HG03095 (cell line): Measurements from ENCODE around the gene LINGO1.

Source experiments
- ATAC-seq: cut with Tn5 transposase; IDR thresholded peaks from one replicate; pipeline ENCODE4 v1.9.1; 2021; ENCODE audit warnings: moderate library complexity; ENCODE audit not compliant: unreplicated experiment

LINGO1 gene

GRCh38 chr15:77597804-77598453, 34.8 kb downstream of the LINGO1 start:
- ATAC-seq, result no peak

- ATAC-seq, result no peak
Measured at GRCh38 chr15:77596821-77597803, 35.6 kb downstream of the LINGO1 start.

- no peak for ATAC-seq
Measured at GRCh38 chr15:77595231-77595630, 37.5 kb downstream of the LINGO1 start.

GRCh38 chr15:77592758-77593157, 40.0 kb downstream of the LINGO1 start:
- no peak for ATAC-seq

- ATAC-seq, result no peak
Measured at GRCh38 chr15:77591968-77592613, 40.6 kb downstream of the LINGO1 start.

- no peak for ATAC-seq
Measured at GRCh38 chr15:77589839-77590238, 42.9 kb downstream of the LINGO1 start.

- ATAC-seq, result no peak
Measured at GRCh38 chr15:77588126-77588525, 44.6 kb downstream of the LINGO1 start.

GRCh38 chr15:77584691-77585090, 48.0 kb downstream of the LINGO1 start:
- ATAC-seq, result no peak

- no peak for ATAC-seq
Measured at GRCh38 chr15:77584201-77584600, 48.5 kb downstream of the LINGO1 start.

- ATAC-seq, result no peak
Measured at GRCh38 chr15:77582763-77583162, 49.9 kb downstream of the LINGO1 start.

- no peak for ATAC-seq
Measured at GRCh38 chr15:77581896-77582569, 50.7 kb downstream of the LINGO1 start.

- no peak for ATAC-seq
Measured at GRCh38 chr15:77580996-77581682, 51.6 kb downstream of the LINGO1 start.

GRCh38 chr15:77579498-77580188, 53.1 kb downstream of the LINGO1 start:
- ATAC-seq, result no peak

- ATAC-seq, result no peak
Measured at GRCh38 chr15:77578641-77579372, 53.9 kb downstream of the LINGO1 start.

GRCh38 chr15:77577366-77577950, 55.3 kb downstream of the LINGO1 start:
- ATAC-seq, result no peak

- no peak for ATAC-seq
Measured at GRCh38 chr15:77576538-77576937, 56.2 kb downstream of the LINGO1 start.

- ATAC-seq, result no peak
Measured at GRCh38 chr15:77575203-77575934, 57.3 kb downstream of the LINGO1 start.

- ATAC-seq, result no peak
Measured at GRCh38 chr15:77574521-77575202, 58.0 kb downstream of the LINGO1 start.
